Embryonic facial prominence (tissue), 1 donor: Measurements from ENCODE around the gene IRF7.

Experiments used
- DNase-seq: peaks from one replicate; pipeline ENCODE4 v3.0.0-alpha.2; 2016; ENCODE audit errors: extremely low spot score

IRF7 gene

GRCh38 chr11:607971-608659 is 7.6 kb downstream of the IRF7 start:
- no peak for DNase-seq

- no peak for DNase-seq
Observed at GRCh38 chr11:607020-607780, 8.6 kb downstream of the IRF7 start.

- DNase-seq, result no peak
Observed at GRCh38 chr11:606245-606644, 9.5 kb downstream of the IRF7 start.

- DNase-seq, result no peak
Observed at GRCh38 chr11:605286-606129, 10.2 kb downstream of the IRF7 start.

GRCh38 chr11:603154-603553 is 12.6 kb downstream of the IRF7 start:
- no peak for DNase-seq

- no peak for DNase-seq
Observed at GRCh38 chr11:601573-602245, 14.0 kb downstream of the IRF7 start.

- DNase-seq, result no peak
Observed at GRCh38 chr11:598005-598680, 17.6 kb downstream of the IRF7 start.

- DNase-seq, result no peak
Observed at GRCh38 chr11:597166-597725, 18.5 kb downstream of the IRF7 start.

GRCh38 chr11:596374-596773 is 19.4 kb downstream of the IRF7 start:
- no peak for DNase-seq

GRCh38 chr11:595400-595799 is 20.4 kb downstream of the IRF7 start:
- no peak for DNase-seq

GRCh38 chr11:593347-593746 is 22.4 kb downstream of the IRF7 start:
- DNase-seq, result no peak

- no peak for DNase-seq
Observed at GRCh38 chr11:592918-593317, 22.8 kb downstream of the IRF7 start.

GRCh38 chr11:592501-592900 is 23.2 kb downstream of the IRF7 start:
- DNase-seq, result no peak

GRCh38 chr11:590997-591396 is 24.8 kb downstream of the IRF7 start:
- no peak for DNase-seq

- no peak for DNase-seq
Observed at GRCh38 chr11:589798-590197, 26.0 kb downstream of the IRF7 start.

GRCh38 chr11:587978-588380 is 27.8 kb downstream of the IRF7 start:
- no peak for DNase-seq

GRCh38 chr11:587546-587945 is 28.2 kb downstream of the IRF7 start:
- no peak for DNase-seq

- no peak for DNase-seq
Observed at GRCh38 chr11:586376-587316, 29.1 kb downstream of the IRF7 start.

- DNase-seq, result no peak
Observed at GRCh38 chr11:584287-584686, 31.5 kb downstream of the IRF7 start.

GRCh38 chr11:581752-582151 is 34.0 kb downstream of the IRF7 start:
- no peak for DNase-seq
